Measurements from ENCODE around the gene RWDD2A. TPM values are rescaled to one million over a fixed set of nuclear protein-coding genes. Genes with fewer than 3 reads are reported as not detected.

The RWDD2A gene
- total and polyA plus RNA-seq, 9 of the 15 experiments (the other 6 are each of a cell fraction or from before 2014, with no cell fraction given): 1.6 to 4.7 (median 2.1) TPM

GRCh38 chr6:83188501-83188900, 4.7 kb upstream of the RWDD2A start:
- no TSS peak for BruUV-seq (replicated peaks)
- no peak for FAIRE-seq
- WGBS (ENCODE audit: insufficient coverage, low coverage, missing lambda C conversion rate): 65% methylated on average over 3 of the region's 3 CpGs

More at GRCh38 chr6:83188501-83188900, 4.7 kb upstream of the RWDD2A start:
- DNase-seq (ENCODE audit: extremely low read depth in 1 of 4, low spot score in 3 of 4) (no peak), ATAC-seq (no peak)
- ChIA-PET POLR2A (interaction anchor here (1.1 to 1.2 kb wide), 2 partner anchors 14 to 28 kb away, joined by 3 to 4 read pairs; no protein-coding TSS in a partner anchor), CTCF (ENCODE audit: low intra/inter-chr PET ratio) (interaction anchor here (0.7 kb wide), 1 partner anchor 243 kb away, joined by 5 read pairs; the partner anchor contains the start of gene ME1)
- H3K27ac ChIP-seq (ENCODE audit: extremely low read depth, low read depth, low read length): no peak overlapping the region
- H3K9me3 ChIP-seq (replicated peaks; ENCODE audit: control insufficient read depth, insufficient read depth, low read depth, low read length): no peaks in the 10 kb centered on the region
- no peak overlapping the region for H2AFZ ChIP-seq (ENCODE audit: low read depth, low read length)
- H3K4me2 ChIP-seq (ENCODE audit: insufficient read depth, low read length): no peak overlapping the region
- no peaks in the 10 kb centered on the region for H3K9me1 ChIP-seq (ENCODE audit: control insufficient read depth, insufficient read depth, low read length)
- H3K4me1 ChIP-seq (replicated peaks in 1 of 2; ENCODE audit: control insufficient read depth in 2 of 2, insufficient read depth in 2 of 2, low read length in 2 of 2): peaks cover 3 to 7% of the 10 kb centered on the region in 2 experiments; a peak in 2 of 5 replicates
- no peaks in the 10 kb centered on the region for H3K27me3 ChIP-seq (ENCODE audit: control insufficient read depth in 2 of 2, insufficient read depth in 2 of 2, low read length in 2 of 2)
- peaks cover 66% of the 10 kb centered on the region for H3K36me3 ChIP-seq (ENCODE audit: control insufficient read depth, insufficient read depth, low read length)
- intact Hi-C loops (cut with micrococcal nuclease) (no loop called here), in situ Hi-C loops (cut with MboI) (loop anchor here (25.0 kb wide), 1 partner anchor 951 kb away; the partner anchor contains the start of gene IBTK)
- H3K9ac ChIP-seq (ENCODE audit: insufficient read depth in 1 of 2, low read depth in 2 of 2, low read length in 2 of 2): no peak overlapping the region
- 0 out of 2 replicates have a peak, but pooled peaks cover 3% of the 10 kb centered on the region for H4K20me1 ChIP-seq (replicated peaks; ENCODE audit: control insufficient read depth, insufficient read depth, low read length)
- H3K79me2 ChIP-seq (ENCODE audit: control insufficient read depth, insufficient read depth, low read length): peaks cover 42% of the 10 kb centered on the region
- no peak overlapping the region for H3K4me3 ChIP-seq
- no peak for TF ChIP-seq ZNF354B (CRISPR knock-in tag; IDR thresholded peaks at IDR 0.05)
- no peak for TF ChIP-seq NR1H2 (CRISPR knock-in tag; IDR thresholded peaks at IDR 0.05)
- TF ChIP-seq ILF3 (IDR thresholded peaks at IDR 0.05; ENCODE audit: borderline replicate concordance): no peak
- no peak for TF ChIP-seq HDAC6 (IDR thresholded peaks at IDR 0.05; ENCODE audit: low read depth, low read length)
- no peak for TF ChIP-seq E2F8 (IDR thresholded peaks at IDR 0.05; ENCODE audit: low read depth, partially characterized antibody)
- TF ChIP-seq SAFB2 (IDR thresholded peaks at IDR 0.05; ENCODE audit: borderline replicate concordance, low read depth, low read length, severe bottlenecking): no peak
- no peak for TF ChIP-seq ZNF449 (CRISPR knock-in tag; IDR thresholded peaks at IDR 0.05)
- no peak for TF ChIP-seq ZEB2 (IDR thresholded peaks at IDR 0.05)

Measured in K562 (cell line).